Stimulated activated CD8-positive, alpha-beta memory T cell treated with anti-CD3 and anti-CD28 coated beads, Interleukin-15, amount 100 ng/mL, for 4 hours (primary cell): ENCODE results near the gene KRT2.
"Not testable (repeated sequence)": the region's sequence is repeated elsewhere in the genome, so short reads cannot be mapped to it uniquely, and the experiment has no call there.

Experiments used
- DNase-seq, 2 donors: peaks; one replicate each; pipeline ENCODE4 v3.0.0-alpha.2; 2020; ENCODE audit warnings: low read depth in 2 of 2

KRT2 gene

GRCh38 chr12:52684431-52684830 is 32.4 kb upstream of the KRT2 start:
- DNase-seq: no peak

GRCh38 chr12:52683575-52684300 is 31.7 kb upstream of the KRT2 start:
- no peak for DNase-seq

- DNase-seq: no peak
These were observed 31.0 kb upstream of the KRT2 start for GRCh38 chr12:52682938-52683574.

- no peak for DNase-seq
These were observed 30.3 kb upstream of the KRT2 start for GRCh38 chr12:52682381-52682660.

- DNase-seq: no peak
These were observed 29.7 kb upstream of the KRT2 start for GRCh38 chr12:52681526-52682380.

GRCh38 chr12:52680363-52680762 is 28.4 kb upstream of the KRT2 start, which contains the start of gene KRT1:
Gene KRT1, minus strand, starts transcription at chr12:52680407. Its CDS starts 59 bp downstream, at chr12:52680348.
- DNase-seq: no peak

GRCh38 chr12:52679875-52680274 is 27.9 kb upstream of the KRT2 start:
- no peak for DNase-seq

GRCh38 chr12:52677671-52678070 is 25.7 kb upstream of the KRT2 start:
- DNase-seq: no peak

GRCh38 chr12:52677126-52677525 is 25.1 kb upstream of the KRT2 start:
- no peak for DNase-seq

- DNase-seq: no peak
These were observed 24.2 kb upstream of the KRT2 start for GRCh38 chr12:52676163-52676562.

GRCh38 chr12:52675301-52675701 is 23.3 kb upstream of the KRT2 start:
- no peak for DNase-seq

GRCh38 chr12:52674433-52674775 is 22.4 kb upstream of the KRT2 start:
- no peak for DNase-seq

- DNase-seq: no peak
These were observed 21.9 kb upstream of the KRT2 start for GRCh38 chr12:52673713-52674432.

GRCh38 chr12:52673217-52673616 is 21.2 kb upstream of the KRT2 start:
- no peak for DNase-seq

- no peak for DNase-seq
These were observed 20.4 kb upstream of the KRT2 start for GRCh38 chr12:52672321-52672933.

GRCh38 chr12:52670961-52671360 is 18.9 kb upstream of the KRT2 start:
- DNase-seq: no peak

- DNase-seq: no peak
These were observed 18.5 kb upstream of the KRT2 start for GRCh38 chr12:52670506-52670905.

GRCh38 chr12:52669941-52670340 is 17.9 kb upstream of the KRT2 start:
- DNase-seq: not testable (repeated sequence)

- no peak for DNase-seq
These were observed 17.4 kb upstream of the KRT2 start for GRCh38 chr12:52669426-52669825.

- no peak for DNase-seq
These were observed 15.9 kb upstream of the KRT2 start for GRCh38 chr12:52667931-52668330.

GRCh38 chr12:52667509-52667908 is 15.5 kb upstream of the KRT2 start:
- no peak for DNase-seq

GRCh38 chr12:52666471-52666870 is 14.5 kb upstream of the KRT2 start:
- no peak for DNase-seq
